NCI-H2171 treated with DMSO at 0.1 percent for 48 hours (cell line): ENCODE results near the gene CHM.
A peak's percentile ranks its signal among the peaks of the same experiment; 100 is the strongest.

Source experiments
- DNase-seq: peaks from one replicate; lab custom pipeline; 2025; lab: John Stamatoyannopoulos, UW

CHM gene

DNA sequence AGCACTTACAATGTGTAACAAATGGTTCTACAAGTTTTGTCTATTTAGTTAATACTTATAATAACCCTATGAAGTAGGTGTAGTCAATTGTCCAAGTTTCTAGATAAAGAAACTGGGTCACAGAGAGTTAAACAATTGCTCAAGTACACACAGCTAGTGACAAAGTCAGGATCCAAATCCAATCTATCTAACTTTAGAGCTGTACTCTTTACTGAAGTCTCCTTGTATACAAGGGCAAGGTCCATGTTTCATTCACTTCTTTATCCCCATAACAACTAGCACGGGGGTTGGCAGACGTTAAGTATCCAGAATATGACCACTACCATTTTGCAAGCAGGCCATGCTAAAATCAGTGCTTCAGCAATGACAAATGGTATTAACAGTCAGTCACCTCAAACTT lies 141.0 kb downstream of the CHM start:
- no peak for DNase-seq

DNA sequence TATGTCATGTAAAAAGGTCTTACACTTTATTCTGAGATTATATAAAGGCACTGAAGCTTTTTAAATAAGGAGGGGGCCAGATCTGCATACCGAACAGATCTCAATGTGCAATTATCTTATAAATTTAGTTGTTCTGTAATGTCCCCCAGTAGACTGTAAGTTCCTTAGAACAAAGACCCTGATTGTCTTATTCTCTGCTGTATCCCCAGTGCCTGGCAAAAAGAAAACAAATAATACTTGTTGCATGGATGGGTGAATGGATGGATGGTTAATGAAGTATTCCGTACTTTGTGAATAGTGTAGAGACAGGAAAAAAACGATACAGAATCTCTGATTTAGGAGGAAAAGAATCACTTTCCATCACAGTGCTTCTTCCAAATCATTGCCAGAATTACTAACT lies 141.5 kb downstream of the CHM start:
- DNase-seq = no peak

DNA sequence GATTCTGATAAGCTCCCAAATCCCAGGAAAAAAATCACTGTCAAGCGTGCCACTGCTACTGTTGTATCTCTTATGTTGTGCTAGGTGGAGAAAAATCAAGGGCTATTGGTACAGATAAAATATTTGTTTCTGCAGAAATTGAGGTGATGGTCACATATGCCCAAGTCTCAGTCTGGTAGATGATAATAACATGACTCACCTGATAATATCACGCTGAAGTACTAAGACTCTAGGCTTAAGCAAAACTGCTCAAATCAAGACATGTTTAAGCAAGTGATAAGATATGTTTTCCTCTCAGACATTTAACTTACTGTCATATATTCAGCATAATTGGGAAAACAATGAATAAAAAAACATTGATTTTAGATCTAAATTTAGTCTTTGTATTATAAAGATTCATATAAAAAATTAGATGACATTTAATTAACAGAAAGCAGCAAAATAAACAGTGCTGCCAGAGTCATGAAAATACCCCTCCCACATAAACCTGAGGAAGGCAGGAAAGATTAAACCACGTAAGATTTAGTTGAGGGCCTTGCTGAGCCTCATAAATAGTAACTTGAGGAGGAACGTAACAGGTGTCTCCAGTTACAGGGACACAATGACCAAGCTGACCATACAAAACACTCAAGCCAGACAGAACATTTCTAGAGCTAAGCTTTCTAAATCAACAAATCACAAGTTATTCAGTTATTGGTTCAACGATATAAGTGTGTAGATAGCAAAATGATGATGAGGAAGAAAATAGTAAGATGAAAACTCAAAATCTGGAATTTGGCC lies 143.5 kb downstream of the CHM start:
- DNase-seq = no peak

DNA sequence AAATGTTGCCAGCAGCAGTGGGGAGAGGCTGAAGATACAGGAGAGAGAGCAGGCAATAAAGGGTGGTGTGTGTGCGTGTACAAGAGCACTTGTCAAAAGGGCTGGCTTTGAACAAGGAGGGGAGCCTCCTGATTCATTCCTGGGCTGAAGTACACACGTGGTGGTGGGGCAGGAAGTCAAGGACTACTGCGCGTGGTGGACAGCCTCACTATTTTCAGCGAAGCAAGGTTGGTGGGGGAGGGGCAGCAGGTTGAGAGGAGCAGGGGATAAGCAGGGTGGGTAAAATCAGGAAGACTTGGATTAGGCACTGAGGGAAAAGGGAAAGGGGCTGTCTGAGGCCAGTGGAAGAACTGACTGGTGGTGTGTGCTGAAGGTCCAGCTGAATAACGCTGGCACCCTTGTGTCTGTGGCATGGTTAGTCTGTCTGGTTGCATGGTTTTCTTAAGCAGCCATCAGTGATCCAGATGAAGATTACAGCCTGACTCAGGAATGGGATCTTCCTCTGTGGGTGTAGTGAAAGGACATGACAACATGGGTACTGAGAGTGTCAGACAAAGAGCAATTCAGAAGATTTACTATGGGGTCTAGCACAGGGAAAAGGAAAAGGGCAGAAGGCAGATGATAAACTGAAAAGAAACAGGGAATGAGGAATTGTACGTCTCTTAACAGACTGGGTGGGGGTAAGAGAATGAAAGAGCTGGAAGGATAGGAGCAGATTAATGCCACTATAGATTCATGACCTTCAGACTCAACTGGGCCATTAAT lies 149.8 kb downstream of the CHM start:
- no peak for DNase-seq

DNA sequence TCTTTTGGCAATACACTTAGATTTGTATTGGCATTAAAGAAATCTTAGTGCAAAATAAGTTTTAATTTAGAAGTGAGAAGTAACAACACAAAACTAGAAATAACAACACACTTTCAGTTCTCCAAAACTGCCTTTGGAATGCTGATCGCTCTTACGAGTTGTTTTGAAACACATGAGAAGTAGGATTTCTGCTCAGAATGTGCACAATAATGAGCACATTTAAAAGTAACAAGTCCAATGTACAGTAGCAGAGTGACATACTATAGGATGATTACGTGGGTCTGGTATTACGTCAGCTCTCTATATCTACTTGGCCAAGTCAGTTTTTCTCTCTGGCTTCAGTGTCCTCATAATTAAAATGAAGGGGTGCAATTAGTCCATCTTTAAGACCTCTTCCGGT lies 164.8 kb downstream of the CHM start:
- DNase-seq = no peak

DNA sequence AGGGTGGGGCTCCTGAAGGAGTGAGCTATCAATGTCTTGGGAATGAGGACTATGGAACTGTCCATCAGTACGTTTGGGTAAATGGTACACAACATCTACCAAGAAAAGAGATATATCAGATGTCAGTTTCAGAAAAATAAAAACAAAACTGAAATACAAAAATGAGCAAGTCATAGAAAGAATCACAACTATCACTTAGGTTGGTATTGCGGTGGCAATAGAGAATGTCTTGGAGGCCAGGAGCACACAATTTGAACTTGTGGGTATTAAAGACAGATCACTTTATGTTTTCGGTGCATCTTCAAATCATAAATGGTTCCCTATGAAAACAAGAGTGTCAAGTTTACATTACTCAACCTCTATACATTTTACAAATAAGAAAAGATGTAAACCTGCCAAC lies 176.8 kb downstream of the CHM start:
- no peak for DNase-seq

DNA sequence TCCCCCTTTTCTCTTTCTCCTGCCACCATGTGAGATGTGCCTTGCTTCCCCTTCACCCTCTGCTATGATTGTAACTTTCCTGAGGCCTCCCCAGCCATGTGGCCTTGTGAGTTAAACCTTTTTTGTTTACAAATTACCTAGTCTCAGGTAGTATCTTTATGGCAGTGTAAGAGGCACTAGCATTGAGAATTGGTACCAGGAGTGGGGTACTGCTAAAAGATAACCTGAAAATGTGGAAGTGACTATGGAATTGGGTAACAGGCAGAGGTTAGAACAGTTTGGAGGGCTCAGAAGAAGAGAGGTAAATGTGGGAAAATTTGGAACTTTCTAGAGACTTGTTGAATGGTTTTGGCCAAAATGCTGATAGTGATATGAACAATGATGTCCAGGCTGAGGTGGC lies 182.0 kb downstream of the CHM start:
- no peak for DNase-seq

DNA sequence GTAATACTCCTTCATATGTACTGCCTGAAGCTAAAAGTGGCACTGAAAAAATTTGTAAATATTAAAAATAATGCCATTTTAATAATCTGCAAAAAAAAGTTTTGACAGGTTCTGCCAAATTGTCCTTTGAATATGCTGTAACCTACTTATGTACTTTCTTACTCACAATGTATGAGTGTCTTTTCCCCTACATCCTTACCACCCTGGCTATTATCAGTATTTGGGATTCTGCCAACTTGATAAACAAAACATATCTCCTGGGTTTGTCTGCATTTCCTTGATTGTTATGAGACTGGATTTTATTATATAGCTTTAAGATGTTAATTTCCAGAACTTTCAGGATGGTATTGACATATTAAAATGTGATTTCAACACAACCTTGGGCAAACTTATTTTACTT lies 187.9 kb downstream of the CHM start:
- no peak for DNase-seq

DNA sequence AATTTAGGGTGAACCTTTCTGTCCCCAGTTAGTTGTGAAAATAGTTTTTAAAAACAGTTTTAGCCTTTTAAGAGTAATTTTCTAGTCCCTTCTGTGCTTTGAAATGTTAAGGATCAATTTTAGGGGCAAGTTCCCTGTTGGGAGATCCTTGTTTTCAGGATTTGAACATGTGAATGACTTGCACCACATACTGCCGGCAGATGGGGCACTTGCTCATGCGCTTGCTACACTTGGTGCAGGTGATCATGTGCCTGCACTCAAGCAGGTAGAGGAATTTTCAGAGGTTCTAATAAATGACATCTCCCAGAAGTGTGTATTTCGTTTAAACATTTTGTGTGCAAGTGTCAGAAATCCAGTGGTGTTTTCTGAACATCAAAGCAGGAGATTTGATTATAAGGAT lies 195.9 kb downstream of the CHM start:
- peak; percentile 0 for DNase-seq

DNA sequence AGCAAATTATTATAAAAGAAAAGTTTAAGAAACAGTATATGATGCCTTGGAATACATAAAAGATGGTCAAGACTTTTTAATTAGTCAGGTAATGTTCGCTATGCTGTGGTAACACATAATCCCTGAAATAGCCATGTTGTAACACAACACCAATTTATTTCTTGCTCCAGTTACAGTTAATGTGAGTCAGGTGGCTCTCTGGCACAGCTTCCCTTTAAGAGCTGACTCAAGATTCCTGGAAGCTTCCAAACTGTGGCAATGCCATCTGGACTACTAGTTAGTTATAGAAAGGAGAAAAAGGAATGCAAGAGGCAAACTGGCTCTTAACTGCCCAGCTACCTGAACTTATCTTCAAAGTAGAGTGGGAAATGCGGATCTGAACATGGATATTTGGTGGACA lies 210.5 kb downstream of the CHM start:
- peak; percentile 81 for DNase-seq

DNA sequence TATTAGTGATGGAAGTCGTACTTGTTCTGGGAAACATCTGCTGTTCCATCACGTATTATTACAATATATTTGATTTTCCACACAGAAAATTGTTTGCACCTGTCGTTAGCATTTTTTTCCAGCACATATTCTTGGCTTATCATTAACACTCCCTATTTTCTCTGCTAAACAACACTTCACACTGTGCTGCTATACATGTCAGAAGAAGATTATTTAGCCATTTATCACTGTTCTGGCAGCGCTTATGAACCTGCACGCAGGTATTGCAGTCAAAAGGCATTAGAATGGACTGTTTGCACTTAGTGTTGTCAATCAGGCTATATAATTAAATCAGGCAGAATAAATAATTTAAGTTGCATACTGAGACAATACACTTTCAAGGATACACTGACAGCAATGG lies 218.6 kb downstream of the CHM start:
- no peak for DNase-seq

DNA sequence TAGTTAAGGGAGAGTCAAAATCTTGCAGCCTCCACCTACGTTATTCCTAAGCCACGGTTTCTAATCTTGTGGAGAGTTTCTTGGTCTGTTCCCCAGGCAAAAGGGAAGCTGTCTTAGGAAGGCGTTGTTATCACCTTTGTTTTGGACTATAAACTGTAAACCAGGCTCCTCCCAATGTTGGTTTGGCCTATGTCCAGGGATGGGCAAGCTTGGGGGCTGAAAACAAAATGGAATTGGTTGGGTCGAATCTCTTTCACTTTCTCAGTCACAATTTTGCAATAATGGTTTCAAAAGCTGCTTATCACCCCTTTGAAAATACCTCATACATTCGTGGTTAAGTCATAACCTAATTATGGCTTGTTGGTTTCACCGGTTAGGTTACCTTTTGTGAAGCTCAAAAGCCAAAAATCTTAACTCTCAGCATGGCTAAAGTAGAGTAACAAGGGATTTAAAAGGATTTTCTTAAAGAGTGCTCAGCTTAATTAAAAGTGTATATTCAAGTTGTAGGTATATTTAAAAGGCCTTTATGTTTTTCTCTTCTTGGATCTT lies 232.1 kb downstream of the CHM start:
- no peak for DNase-seq
